Hematopoietic multipotent progenitor cell treated with erythropoietin and hydrocortisone succinate and interleukin-3 and kit ligand, for 15 days (in vitro differentiated cells): ENCODE results near the gene ARHGAP22.

ENCODE experiments used
- DNase-seq: peaks from one replicate; pipeline ENCODE4 v3.0.0-alpha.2; 2015; ENCODE audit warnings: low spot score

Gene ARHGAP22

GRCh38 chr10:48463318-48464003, 141.4 kb downstream of the ARHGAP22 start:
- no peak for DNase-seq

- DNase-seq: no peak
These were observed 142.3 kb downstream of the ARHGAP22 start for GRCh38 chr10:48462482-48463020.

GRCh38 chr10:48461623-48462481, 143.0 kb downstream of the ARHGAP22 start:
- DNase-seq: no peak

GRCh38 chr10:48460182-48460581, 144.7 kb downstream of the ARHGAP22 start:
- no peak for DNase-seq

- DNase-seq: no peak
These were observed 145.4 kb downstream of the ARHGAP22 start for GRCh38 chr10:48459270-48460150.

- DNase-seq: no peak
These were observed 146.2 kb downstream of the ARHGAP22 start for GRCh38 chr10:48458662-48459048.

GRCh38 chr10:48457949-48458661, 146.8 kb downstream of the ARHGAP22 start:
- DNase-seq: no peak

GRCh38 chr10:48456808-48457761, 147.8 kb downstream of the ARHGAP22 start:
- no peak for DNase-seq

GRCh38 chr10:48456361-48456804, 148.5 kb downstream of the ARHGAP22 start:
- no peak for DNase-seq

- DNase-seq: no peak
These were observed 149.3 kb downstream of the ARHGAP22 start for GRCh38 chr10:48455392-48456151.

- DNase-seq: no peak
These were observed 149.8 kb downstream of the ARHGAP22 start for GRCh38 chr10:48455055-48455391.

- DNase-seq: no peak
These were observed 150.4 kb downstream of the ARHGAP22 start for GRCh38 chr10:48454302-48455054.

- DNase-seq: no peak
These were observed 151.2 kb downstream of the ARHGAP22 start for GRCh38 chr10:48453451-48454301.

GRCh38 chr10:48452879-48453412, 151.9 kb downstream of the ARHGAP22 start:
- no peak for DNase-seq

- DNase-seq: no peak
These were observed 152.6 kb downstream of the ARHGAP22 start for GRCh38 chr10:48451969-48452878.

GRCh38 chr10:48450741-48451466, 154.0 kb downstream of the ARHGAP22 start:
- DNase-seq: no peak
